Measurements from ENCODE around the gene PRIM2.
"Not testable (repeated sequence)": the region's sequence is repeated elsewhere in the genome, so short reads cannot be mapped to it uniquely, and the experiment has no call there.

DNA sequence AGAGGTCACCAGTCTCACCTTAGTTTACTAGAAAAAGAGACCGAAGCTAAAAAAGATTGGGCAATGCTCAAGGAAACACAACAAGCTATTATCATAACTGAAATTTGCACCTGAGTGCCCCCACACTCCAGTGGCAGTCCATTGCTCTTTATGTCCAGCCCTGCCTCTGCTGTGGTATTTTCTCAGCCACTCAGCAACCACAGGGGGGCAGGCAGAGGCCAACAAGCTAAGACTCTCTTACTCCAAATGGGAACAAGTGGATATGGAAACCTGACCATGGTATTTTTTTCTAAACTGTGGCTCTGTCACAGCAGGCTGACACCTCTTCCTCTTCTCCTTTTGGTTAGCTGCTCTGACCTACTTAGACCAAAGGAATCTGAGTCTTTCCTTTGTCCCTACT lies 355.9 kb downstream of the PRIM2 start:
- TF ChIP-seq, protein P1, sequence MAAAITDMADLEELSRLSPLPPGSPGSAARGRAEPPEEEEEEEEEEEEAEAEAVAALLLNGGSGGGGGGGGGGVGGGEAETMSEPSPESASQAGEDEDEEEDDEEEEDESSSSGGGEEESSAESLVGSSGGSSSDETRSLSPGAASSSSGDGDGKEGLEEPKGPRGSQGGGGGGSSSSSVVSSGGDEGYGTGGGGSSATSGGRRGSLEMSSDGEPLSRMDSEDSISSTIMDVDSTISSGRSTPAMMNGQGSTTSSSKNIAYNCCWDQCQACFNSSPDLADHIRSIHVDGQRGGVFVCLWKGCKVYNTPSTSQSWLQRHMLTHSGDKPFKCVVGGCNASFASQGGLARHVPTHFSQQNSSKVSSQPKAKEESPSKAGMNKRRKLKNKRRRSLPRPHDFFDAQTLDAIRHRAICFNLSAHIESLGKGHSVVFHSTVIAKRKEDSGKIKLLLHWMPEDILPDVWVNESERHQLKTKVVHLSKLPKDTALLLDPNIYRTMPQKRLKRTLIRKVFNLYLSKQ (tag by site-specific recombination; IDR thresholded peaks at IDR 0.05; ENCODE audit: borderline replicate concordance) = not testable (repeated sequence)
- TF ChIP-seq ZNF335 (tag by site-specific recombination; conservative IDR thresholded peaks at IDR 0.05); YY1 (tag by site-specific recombination; IDR thresholded peaks at IDR 0.05); ZBTB1 (tag by site-specific recombination; IDR thresholded peaks at IDR 0.05); SETDB1 (IDR thresholded peaks at IDR 0.05; ENCODE audit: insufficient read length, low read length); ZNF23 (tag by site-specific recombination; IDR thresholded peaks at IDR 0.05; ENCODE audit: borderline replicate concordance): not testable (repeated sequence)
- TF ChIP-seq, protein P2, sequence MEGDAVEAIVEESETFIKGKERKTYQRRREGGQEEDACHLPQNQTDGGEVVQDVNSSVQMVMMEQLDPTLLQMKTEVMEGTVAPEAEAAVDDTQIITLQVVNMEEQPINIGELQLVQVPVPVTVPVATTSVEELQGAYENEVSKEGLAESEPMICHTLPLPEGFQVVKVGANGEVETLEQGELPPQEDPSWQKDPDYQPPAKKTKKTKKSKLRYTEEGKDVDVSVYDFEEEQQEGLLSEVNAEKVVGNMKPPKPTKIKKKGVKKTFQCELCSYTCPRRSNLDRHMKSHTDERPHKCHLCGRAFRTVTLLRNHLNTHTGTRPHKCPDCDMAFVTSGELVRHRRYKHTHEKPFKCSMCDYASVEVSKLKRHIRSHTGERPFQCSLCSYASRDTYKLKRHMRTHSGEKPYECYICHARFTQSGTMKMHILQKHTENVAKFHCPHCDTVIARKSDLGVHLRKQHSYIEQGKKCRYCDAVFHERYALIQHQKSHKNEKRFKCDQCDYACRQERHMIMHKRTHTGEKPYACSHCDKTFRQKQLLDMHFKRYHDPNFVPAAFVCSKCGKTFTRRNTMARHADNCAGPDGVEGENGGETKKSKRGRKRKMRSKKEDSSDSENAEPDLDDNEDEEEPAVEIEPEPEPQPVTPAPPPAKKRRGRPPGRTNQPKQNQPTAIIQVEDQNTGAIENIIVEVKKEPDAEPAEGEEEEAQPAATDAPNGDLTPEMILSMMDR (tag by site-specific recombination; IDR thresholded peaks at IDR 0.05) = not testable (repeated sequence)
- TF ChIP-seq, protein P3, sequence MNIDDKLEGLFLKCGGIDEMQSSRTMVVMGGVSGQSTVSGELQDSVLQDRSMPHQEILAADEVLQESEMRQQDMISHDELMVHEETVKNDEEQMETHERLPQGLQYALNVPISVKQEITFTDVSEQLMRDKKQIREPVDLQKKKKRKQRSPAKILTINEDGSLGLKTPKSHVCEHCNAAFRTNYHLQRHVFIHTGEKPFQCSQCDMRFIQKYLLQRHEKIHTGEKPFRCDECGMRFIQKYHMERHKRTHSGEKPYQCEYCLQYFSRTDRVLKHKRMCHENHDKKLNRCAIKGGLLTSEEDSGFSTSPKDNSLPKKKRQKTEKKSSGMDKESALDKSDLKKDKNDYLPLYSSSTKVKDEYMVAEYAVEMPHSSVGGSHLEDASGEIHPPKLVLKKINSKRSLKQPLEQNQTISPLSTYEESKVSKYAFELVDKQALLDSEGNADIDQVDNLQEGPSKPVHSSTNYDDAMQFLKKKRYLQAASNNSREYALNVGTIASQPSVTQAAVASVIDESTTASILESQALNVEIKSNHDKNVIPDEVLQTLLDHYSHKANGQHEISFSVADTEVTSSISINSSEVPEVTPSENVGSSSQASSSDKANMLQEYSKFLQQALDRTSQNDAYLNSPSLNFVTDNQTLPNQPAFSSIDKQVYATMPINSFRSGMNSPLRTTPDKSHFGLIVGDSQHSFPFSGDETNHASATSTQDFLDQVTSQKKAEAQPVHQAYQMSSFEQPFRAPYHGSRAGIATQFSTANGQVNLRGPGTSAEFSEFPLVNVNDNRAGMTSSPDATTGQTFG (tag by site-specific recombination; IDR thresholded peaks at IDR 0.05; ENCODE audit: borderline replicate concordance) = not testable (repeated sequence)

All from HEK293 (cell line).